Peyer's patch (tissue), 4 donors: ENCODE results near the gene NUDCD3. TPM values are rescaled to one million over a fixed set of nuclear protein-coding genes. Genes with fewer than 3 reads are reported as not detected.

Source experiments
- DNase-seq, 3 donors: peaks; one replicate each; pipeline ENCODE4 v3.0.0-alpha.2; 2017 to 2019
- H3K27ac ChIP-seq, 4 donors: fragments of 200-600 bp; sonication (generic); one replicate each; pipeline ENCODE4 v1.5.1; 2016 to 2019
- H3K27me3 ChIP-seq, 2 donors: fragments of 200-600 bp; sonication (generic); one replicate each; pipeline ENCODE4 v1.5.1; 2019
- H3K36me3 ChIP-seq, 3 donors: fragments of 200-600 bp; sonication (generic); one replicate each; pipeline ENCODE4 v1.5.1; 2016 to 2019
- H3K4me1 ChIP-seq, 4 donors: fragments of 200-600 bp; sonication (generic); one replicate each; pipeline ENCODE4 v1.5.1; 2016 to 2019
- H3K4me3 ChIP-seq, 4 donors: fragments of 200-600 bp; sonication (generic); 1 replicate in 3 of 4; 2 replicates in 1 of 4; pipeline ENCODE4 v1.5.1; 2016 to 2019; ENCODE audit warnings: mild to moderate bottlenecking in 1 of 4
- H3K9me3 ChIP-seq, 4 donors: fragments of 200-600 bp; sonication (generic); one replicate each; pipeline ENCODE4 v1.5.1; 2016 to 2019; ENCODE audit warnings: mild to moderate bottlenecking in 1 of 4
- CTCF ChIP-seq, 6 experiments: fragments of 450-650 bp in 4 of 6; fragments of 200-600 bp in 2 of 6; sonication (generic) in 1 of 6; IDR thresholded peaks; one replicate each; pipeline ENCODE4 v1.5.1; 2017 to 2019; ENCODE audit warnings: antibody characterized with exemption in 6 of 6, mild to moderate bottlenecking in 3 of 6, moderate library complexity in 1 of 6
- POLR2A ChIP-seq, 2 donors: fragments of 450-650 bp; IDR thresholded peaks; one replicate each; pipeline ENCODE4 v1.5.1; 2017; ENCODE audit warnings: antibody characterized with exemption in 2 of 2, mild to moderate bottlenecking in 2 of 2, moderate library complexity in 2 of 2
- total RNA-seq, 4 donors: library from RNA; depleted of rRNA; stranded (reverse); fragments of >200 nt; gene quantifications; one replicate each; pipeline ENCODE4 v1.1.0, GENCODE V29; 2016

The NUDCD3 gene
- total RNA-seq, 4 donors from 2014 or later = 32.9 to 61.9 (median 44.1) TPM

DNA sequence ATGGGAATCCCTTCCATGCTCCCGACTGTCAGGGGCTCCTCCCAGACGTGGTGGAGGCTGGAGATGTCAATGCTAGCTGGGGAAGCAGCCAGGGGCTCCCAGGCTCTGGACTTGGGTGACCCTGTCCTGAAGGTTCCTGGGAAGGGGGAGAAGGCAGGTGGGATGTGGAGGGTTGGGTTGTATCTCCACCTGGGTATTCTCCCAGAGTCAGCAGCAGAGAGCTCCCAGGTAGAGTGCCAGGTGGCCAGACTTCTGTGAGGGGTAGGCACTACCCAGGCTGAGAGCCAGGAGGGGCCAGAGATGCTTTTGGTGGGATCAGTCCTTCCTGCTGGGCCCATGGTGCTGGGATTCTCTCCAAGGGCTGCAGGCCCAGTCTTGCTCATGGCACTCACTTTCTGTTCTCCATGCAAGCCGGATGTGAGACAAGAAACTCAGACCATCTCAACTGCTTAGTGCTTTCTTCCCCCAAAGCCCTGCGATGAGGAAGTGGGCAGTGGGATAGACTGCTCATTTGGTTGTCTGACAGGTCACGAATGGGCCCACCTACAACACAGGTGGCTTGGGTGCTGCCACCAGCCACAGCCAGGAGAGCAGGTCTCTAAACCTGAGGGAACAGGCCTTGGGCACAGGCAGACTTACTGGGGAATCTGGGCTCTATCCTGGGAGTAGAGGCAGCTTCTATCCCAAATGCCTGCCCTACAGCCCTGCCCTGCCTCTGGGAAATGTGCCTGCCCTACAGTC, 112.6 kb downstream of the NUDCD3 start:
- DNase-seq = peak in 1 of 3 donors; percentile 35
- Histone ChIP-seq H3K27me3 (no peaks in the 10 kb centered on the region), H3K36me3 (peaks cover 0 to 12% (median 0%) of the 10 kb centered on the region in 3 donors), H3K9me3 (no peaks in the 10 kb centered on the region), H3K4me3 (no peak overlapping the region), H3K4me1 (no peaks in the 10 kb centered on the region), H3K27ac (no peak overlapping the region)
- TF ChIP-seq CTCF (IDR thresholded peaks at IDR 0.05) (no peak), POLR2A (IDR thresholded peaks at IDR 0.05) (no peak)

DNA sequence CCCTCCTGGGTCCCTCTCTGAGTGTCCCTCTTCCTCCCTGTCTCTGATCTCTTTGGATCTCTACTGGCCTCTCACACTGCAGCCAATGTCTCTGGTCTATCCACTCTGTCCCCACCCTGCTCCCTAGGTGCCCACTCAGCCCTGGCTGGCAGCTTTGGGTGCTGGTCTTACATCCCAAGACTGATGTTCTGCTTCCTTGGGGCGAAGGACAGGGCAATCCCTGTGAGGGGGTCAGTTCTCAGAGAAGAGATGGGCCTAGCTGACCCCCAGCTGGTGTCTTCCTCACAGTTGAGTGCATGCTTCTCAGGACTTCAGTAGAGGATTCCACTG, 113.4 kb downstream of the NUDCD3 start:
- no peaks in the 10 kb centered on the region for H3K27me3 ChIP-seq
- no peak for DNase-seq
- no peak for TF ChIP-seq POLR2A (IDR thresholded peaks at IDR 0.05)
- TF ChIP-seq CTCF (IDR thresholded peaks at IDR 0.05) = no peak

DNA sequence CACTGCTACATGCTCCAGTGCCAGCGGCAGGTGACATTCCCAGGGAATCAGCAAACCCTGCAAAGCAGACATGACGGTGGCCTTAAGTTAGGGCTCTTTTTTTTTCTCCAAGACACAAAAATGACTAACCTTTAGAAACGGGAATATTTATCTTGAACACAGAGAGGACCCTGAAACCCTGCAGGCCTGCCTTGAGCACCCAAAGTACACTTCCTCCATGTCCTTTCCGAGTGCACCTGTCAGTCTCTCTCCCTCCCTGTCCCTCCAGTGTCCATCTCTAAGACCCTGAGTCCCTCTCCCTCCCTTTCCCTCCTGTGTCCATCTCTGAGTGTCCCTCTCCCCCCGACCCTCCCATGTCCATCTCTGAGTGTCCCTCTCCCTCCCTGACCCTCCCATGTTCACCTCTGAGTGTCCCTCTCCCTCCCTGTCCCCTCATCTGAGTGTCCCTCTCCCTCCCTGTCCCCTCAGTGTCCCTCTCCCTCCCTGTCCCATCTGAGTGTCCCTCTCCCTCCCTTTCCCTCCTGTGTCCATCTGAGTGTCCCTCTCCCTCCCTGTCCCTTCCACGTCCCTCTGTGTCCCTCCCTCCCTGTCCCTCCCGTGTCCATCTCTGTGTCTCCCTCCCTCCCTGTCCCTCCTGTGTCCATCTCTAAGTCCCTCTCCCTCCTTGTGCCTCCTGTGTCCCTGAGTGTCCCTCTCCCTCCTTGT, 113.9 kb downstream of the NUDCD3 start:
- Histone ChIP-seq H3K4me3 (no peak overlapping the region), H3K4me1 (no peaks in the 10 kb centered on the region), H3K9me3 (no peaks in the 10 kb centered on the region), H3K27me3 (no peaks in the 10 kb centered on the region), H3K36me3 (no peaks in the 10 kb centered on the region), H3K27ac (no peak overlapping the region)
- no peak for DNase-seq
- TF ChIP-seq CTCF (IDR thresholded peaks at IDR 0.05) = no peak
- no peak for TF ChIP-seq POLR2A (IDR thresholded peaks at IDR 0.05)

More for the DNA sequence above, 113.4 kb downstream of the NUDCD3 start:
- Histone ChIP-seq H3K4me1 (no peaks in the 10 kb centered on the region), H3K36me3 (peaks cover 0 to 4% (median 0%) of the 10 kb centered on the region in 3 donors), H3K27ac (no peak overlapping the region), H3K4me3 (no peak overlapping the region), H3K9me3 (no peaks in the 10 kb centered on the region)

DNA sequence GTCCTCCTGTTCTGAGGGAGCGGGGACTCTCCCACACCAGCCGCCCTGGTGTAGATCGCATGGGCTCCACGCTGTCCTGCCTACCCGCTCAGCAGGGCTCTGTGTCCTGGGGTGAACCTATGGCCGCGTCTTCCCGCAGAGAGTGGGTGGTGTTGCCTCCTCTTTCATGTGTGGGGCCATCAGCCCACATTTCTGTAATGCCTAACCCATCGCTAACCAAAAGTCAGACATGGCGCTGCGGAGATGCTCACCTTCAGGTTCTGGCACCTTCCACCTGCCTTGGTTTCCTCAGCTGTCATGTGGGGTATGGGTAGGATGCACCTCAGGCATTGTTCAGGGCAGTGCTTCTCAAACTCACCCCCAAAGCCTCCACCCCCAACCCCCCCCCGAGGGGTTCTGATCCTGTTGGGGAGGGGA, 114.5 kb downstream of the NUDCD3 start:
- H3K4me1 ChIP-seq = no peaks in the 10 kb centered on the region
- no peaks in the 10 kb centered on the region for H3K36me3 ChIP-seq
- H3K4me3 ChIP-seq = no peak overlapping the region
- H3K27ac ChIP-seq = no peak overlapping the region
- no peaks in the 10 kb centered on the region for H3K9me3 ChIP-seq
- TF ChIP-seq CTCF (IDR thresholded peaks at IDR 0.05) = no peak
- TF ChIP-seq POLR2A (IDR thresholded peaks at IDR 0.05) = no peak
- DNase-seq = no peak
- H3K27me3 ChIP-seq = no peaks in the 10 kb centered on the region

DNA sequence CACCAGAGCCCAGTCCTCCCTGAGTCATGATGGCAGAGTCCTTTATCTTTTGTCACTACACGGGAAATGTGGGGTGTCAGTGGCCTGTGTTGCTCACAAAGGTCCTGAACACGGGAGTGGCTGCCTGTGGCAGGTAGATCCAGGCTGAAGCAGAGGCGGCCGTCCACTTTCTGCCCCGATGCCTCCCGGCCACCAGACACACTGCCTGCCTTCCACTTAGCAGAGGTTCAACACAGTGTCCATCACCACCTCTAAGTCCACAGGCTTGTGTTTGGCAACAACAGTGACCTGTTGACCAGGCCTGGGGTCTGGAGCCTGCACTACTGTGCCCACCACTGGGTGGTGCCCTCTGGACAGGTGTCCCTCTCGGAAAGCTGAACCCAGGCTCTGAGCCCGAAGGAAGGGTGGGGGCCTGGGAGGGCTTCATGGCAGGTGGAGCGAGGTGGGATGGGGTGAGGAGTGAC, 115.2 kb downstream of the NUDCD3 start:
- no peak for DNase-seq
- H3K4me3 ChIP-seq = no peak overlapping the region
- no peaks in the 10 kb centered on the region for H3K9me3 ChIP-seq
- H3K4me1 ChIP-seq = no peaks in the 10 kb centered on the region
- H3K27ac ChIP-seq = no peak overlapping the region
- TF ChIP-seq POLR2A (IDR thresholded peaks at IDR 0.05) = no peak
- peak in 2 of 6 experiments; percentile 2 to 12 for TF ChIP-seq CTCF (IDR thresholded peaks at IDR 0.05)
- H3K27me3 ChIP-seq = no peaks in the 10 kb centered on the region
- no peaks in the 10 kb centered on the region for H3K36me3 ChIP-seq
